ENCODE results near the gene GMIP. TPM values are rescaled to one million over a fixed set of nuclear protein-coding genes. Genes with fewer than 3 reads are reported as not detected.

Gene GMIP
- total and polyA plus RNA-seq, 12 donors = 1.4 to 11.8 (median 2.4) TPM

- H3K9me3 ChIP-seq = no peaks in the 10 kb centered on the region
- ATAC-seq (peak; percentile 97 to 98 (median 98)), DNase-seq (peak; percentile 95 to 97)
- H3K36me3 ChIP-seq = peaks cover 0 to 23% (median 12%) of the 10 kb centered on the region in 9 donors
- peak within 1 kb of the TSS; percentile 77 to 100 (median 93) for H3K4me3 ChIP-seq
- peaks cover 5 to 38% (median 20%) of the 10 kb centered on the region in 9 donors for H3K4me1 ChIP-seq
- intact Hi-C loops (cut with DNase I) = loop anchor here in 2 of 10 donors (5.0 to 10.0 kb wide), 4 partner anchors 69 to 241 kb away; partner anchors contain the start of genes ZNF14 (in 1 of the 2), ZNF506 (in 1 of the 2) and ZNF93 (in 1 of the 2)
- H3K27ac ChIP-seq = peak within 1 kb of the TSS; percentile 86 to 98 (median 92)
- no peaks in the 10 kb centered on the region for H3K27me3 ChIP-seq
- TF ChIP-seq CTCF (IDR thresholded peaks at IDR 0.05) = peak in 4 of 9 donors; percentile 9 to 42 (median 16)
- WGBS, 2 donors = 0% methylated on average over 80 to 85 of the region's 85 CpGs
Observed at GRCh38 chr19:19663256-19664120, 20.0 kb upstream of the GMIP start, which contains the start of gene ATP13A1. TSS of gene ATP13A1 (minus strand) at chr19:19663676. CDS start at chr19:19663666, 10 bp downstream.

- H3K27me3 ChIP-seq = no peaks in the 10 kb centered on the region
- ATAC-seq = no peak
- DNase-seq = no peak
- peaks cover 5 to 34% (median 20%) of the 10 kb centered on the region in 9 donors for H3K4me1 ChIP-seq
- intact Hi-C loops (cut with DNase I) = loop anchor here in 2 of 10 donors (5.0 to 10.0 kb wide), 4 partner anchors 69 to 242 kb away; partner anchors contain the start of genes ZNF14 (in 1 of the 2), ZNF506 (in 1 of the 2) and ZNF93 (in 1 of the 2)
- WGBS, 2 donors = 8 to 12% methylated on average over 17 of the region's 17 CpGs
- H3K27ac ChIP-seq = peak overlapping the region in 9 of 10 donors; percentile 86 to 98 (median 93)
- no peak for TF ChIP-seq CTCF (IDR thresholded peaks at IDR 0.05)
- peak overlapping the region; percentile 77 to 100 (median 93) for H3K4me3 ChIP-seq
- no peaks in the 10 kb centered on the region for H3K9me3 ChIP-seq
- peaks cover 0 to 29% (median 14%) of the 10 kb centered on the region in 9 donors for H3K36me3 ChIP-seq
Observed at GRCh38 chr19:19662871-19663255, 19.4 kb upstream of the GMIP start.

- ATAC-seq (no peak), DNase-seq (no peak)
- intact Hi-C loops (cut with DNase I) = loop anchor here in 2 of 10 donors (5.0 to 10.0 kb wide), 4 partner anchors 70 to 242 kb away; partner anchors contain the start of genes ZNF14 (in 1 of the 2), ZNF506 (in 1 of the 2) and ZNF93 (in 1 of the 2)
- no peak for TF ChIP-seq CTCF (IDR thresholded peaks at IDR 0.05)
- H3K36me3 ChIP-seq = peaks cover 0 to 34% (median 14%) of the 10 kb centered on the region in 9 donors
- H3K27ac ChIP-seq = peak overlapping the region in 1 of 10 donors; percentile 93
- H3K4me1 ChIP-seq = peaks cover 5 to 29% (median 20%) of the 10 kb centered on the region in 9 donors
- no peaks in the 10 kb centered on the region for H3K27me3 ChIP-seq
- H3K9me3 ChIP-seq = no peaks in the 10 kb centered on the region
- peak overlapping the region in 9 of 10 donors; percentile 77 to 100 (median 94) for H3K4me3 ChIP-seq
- WGBS, 2 donors = 82 to 83% methylated on average over 8 of the region's 8 CpGs
Observed at GRCh38 chr19:19662344-19662743, 18.9 kb upstream of the GMIP start.

GRCh38 chr19:19661675-19662251 lies 18.3 kb upstream of the GMIP start:
- Histone ChIP-seq H3K4me3 (peak overlapping the region in 4 of 10 donors; percentile 86 to 100 (median 93)), H3K4me1 (peaks cover 5 to 28% (median 20%) of the 10 kb centered on the region in 9 donors), H3K36me3 (peaks cover 0 to 40% (median 14%) of the 10 kb centered on the region in 9 donors), H3K27me3 (no peaks in the 10 kb centered on the region), H3K27ac (peak overlapping the region in 1 of 10 donors; percentile 93), H3K9me3 (no peaks in the 10 kb centered on the region)
- ATAC-seq (no peak), DNase-seq (no peak)
- no peak for TF ChIP-seq CTCF (IDR thresholded peaks at IDR 0.05)
- intact Hi-C loops (cut with DNase I) = loop anchor here in 2 of 10 donors (5.0 to 10.0 kb wide), 4 partner anchors 71 to 243 kb away; partner anchors contain the start of genes ZNF14 (in 1 of the 2), ZNF506 (in 1 of the 2) and ZNF93 (in 1 of the 2)
- WGBS, 2 donors = 77 to 82% methylated on average over 18 of the region's 18 CpGs
